ENCODE data around the gene SEC14L3.

GRCh38 chr22:30457981-30458380, 13.8 kb downstream of the SEC14L3 start:
- TF ChIP-seq CTCF (IDR thresholded peaks at IDR 0.05): no peak
- no peak for TF ChIP-seq POLR2A (IDR thresholded peaks at IDR 0.05; ENCODE audit: low read depth)
- no peak for TF ChIP-seq POLR2AphosphoS5 (IDR thresholded peaks at IDR 0.05)
